ENCODE measurements around the gene ACTA1. TPM values are rescaled to one million over a fixed set of nuclear protein-coding genes. Genes with fewer than 3 reads are reported as not detected.

The ACTA1 gene
- total RNA-seq, 8 experiments from 2014 or later, result 0.11 to 0.81 (median 0.44) TPM; not detected in 2

Other genes with a start within 250 kb of the ACTA1 start
- 10 to 100 TPM; 12.9 to 51.6 (median 35.3) TPM for gene RAB4A, start 163.0 kb downstream of the ACTA1 start, total RNA-seq
- gene CCSAP, start 91.0 kb downstream of the ACTA1 start, total RNA-seq, result 10 to 100 TPM in 6 of 8 experiments, 1 to 10 TPM in 2; 1.5 to 29.5 (median 18.1) TPM
- 10 to 100 TPM; 19.2 to 53.7 (median 35.8) TPM for gene NUP133, start 74.2 kb upstream of the ACTA1 start, total RNA-seq
- gene ABCB10, start 124.6 kb upstream of the ACTA1 start, total RNA-seq, result 10 to 100 TPM in 6 of 8 experiments, 1 to 10 TPM in 2; 7.1 to 15.1 (median 11.1) TPM
- gene TAF5L, start 192.0 kb upstream of the ACTA1 start, total RNA-seq, result 10 to 100 TPM; 12.2 to 34.3 (median 17.9) TPM
- 10 to 100 TPM in 4 of 8 experiments, 1 to 10 TPM in 4; 7.4 to 20.0 (median 10.0) TPM for gene URB2, start 192.2 kb upstream of the ACTA1 start, total RNA-seq

Data from motor neuron (in vitro differentiated cells).